ENCODE measurements around the gene ECI1.
"Not testable (repeated sequence)": the region's sequence is repeated elsewhere in the genome, so short reads cannot be mapped to it uniquely, and the experiment has no call there.

The ECI1 gene

DNA sequence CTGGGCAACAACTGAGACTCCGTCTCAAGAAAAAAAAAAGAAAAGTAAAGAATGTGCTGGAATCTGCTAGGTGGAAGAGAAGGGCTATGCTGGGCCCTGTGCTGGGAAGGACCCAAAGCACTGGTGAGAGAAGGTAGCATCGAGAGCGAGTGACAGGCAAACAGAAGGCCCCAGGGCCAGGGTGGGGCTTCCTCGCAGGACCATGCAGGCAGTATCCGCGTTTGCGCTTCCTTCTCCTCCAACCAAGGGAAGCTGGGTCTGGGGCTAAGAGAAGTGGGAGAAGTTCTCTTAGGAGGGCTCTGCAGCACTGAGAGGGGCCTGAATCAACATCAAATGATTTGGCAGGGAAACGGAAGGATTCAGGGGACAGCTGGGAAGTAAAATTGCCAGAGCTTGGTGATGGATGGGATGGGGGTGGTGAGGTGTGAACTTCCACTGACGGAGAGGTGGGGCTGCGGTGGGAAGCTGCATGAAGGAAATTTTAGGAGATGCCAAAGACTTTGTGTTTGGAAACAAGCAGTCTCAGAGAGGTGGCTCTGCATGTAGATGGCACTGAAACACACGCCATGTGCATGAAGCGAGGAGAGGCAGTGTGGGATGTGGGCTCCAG lies 5.2 kb upstream of the ECI1 start:
- DNase-seq (ENCODE audit: low read depth in 2 of 2, low spot score in 1 of 2), result no peak

DNA sequence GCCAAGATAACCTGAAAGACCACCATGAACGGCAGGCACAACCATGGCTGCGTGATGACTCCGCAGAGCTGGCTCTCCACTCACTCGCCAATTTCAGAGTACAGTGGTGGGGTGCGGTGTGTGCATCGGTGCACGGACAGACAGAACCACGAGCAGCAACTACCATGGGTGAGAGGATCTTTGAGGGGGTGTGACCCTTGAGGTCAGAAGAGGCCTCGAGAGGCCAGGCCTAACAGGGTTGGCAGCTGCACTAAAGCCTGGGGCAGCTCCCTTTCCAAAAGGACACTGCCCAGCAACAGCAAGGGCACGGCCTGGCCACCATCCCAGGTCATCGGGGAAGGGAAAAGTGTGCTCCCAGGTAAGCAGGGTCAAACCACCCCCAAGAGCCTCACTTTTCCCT lies 1.9 kb upstream of the ECI1 start:
- DNase-seq (ENCODE audit: low read depth in 2 of 2, low spot score in 1 of 2), result no peak

DNA sequence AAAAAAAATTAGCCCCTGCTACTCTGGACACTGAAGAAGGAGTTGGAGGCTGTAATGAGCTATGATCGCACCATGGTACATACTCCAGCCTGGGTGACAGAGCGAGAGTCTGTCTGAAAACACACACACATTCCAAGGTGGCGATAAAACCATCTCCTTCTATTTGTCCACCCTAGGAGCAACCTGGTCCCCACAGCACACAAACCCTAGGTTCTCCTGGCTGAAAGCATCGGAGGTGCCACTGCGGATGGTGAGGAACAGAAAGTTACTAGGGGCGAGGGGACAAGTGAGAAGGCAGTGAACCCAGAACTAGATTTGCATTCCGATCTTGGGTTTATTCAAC lies 1.4 kb upstream of the ECI1 start:
- no peak for DNase-seq (ENCODE audit: low read depth in 2 of 2, low spot score in 1 of 2)

DNA sequence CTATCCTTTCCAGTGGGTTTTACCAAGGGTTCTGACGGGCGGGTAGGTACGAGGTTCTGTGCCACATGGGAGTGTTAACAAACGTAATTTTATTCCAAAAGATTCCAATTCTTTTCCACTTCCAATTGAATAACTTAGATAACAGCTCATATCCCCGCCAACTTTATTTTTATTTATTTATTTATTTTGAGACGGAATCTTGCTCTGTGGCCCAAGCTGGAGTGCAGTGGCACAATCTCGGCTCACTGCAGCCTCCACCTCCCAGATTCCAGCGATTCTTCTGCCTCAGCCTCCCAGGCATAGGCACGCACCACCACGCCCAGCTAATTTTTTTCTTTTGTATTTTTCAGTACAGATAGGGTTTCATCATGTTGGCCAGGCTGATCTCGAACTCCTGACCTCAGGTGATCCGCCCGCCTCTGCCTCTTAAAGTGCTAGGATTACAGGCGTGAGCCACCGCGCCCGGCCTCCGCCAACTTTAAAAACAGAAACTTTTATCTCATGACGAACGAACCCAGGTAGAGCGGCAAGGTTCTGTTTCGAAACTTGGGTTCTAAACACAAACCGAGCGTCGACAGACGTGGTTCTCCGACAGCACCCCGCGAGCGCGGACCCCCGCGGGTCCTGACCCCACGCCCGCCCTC lies 613 bp downstream of the ECI1 start:
- DNase-seq (ENCODE audit: low read depth in 2 of 2, low spot score in 1 of 2), result no peak

DNA sequence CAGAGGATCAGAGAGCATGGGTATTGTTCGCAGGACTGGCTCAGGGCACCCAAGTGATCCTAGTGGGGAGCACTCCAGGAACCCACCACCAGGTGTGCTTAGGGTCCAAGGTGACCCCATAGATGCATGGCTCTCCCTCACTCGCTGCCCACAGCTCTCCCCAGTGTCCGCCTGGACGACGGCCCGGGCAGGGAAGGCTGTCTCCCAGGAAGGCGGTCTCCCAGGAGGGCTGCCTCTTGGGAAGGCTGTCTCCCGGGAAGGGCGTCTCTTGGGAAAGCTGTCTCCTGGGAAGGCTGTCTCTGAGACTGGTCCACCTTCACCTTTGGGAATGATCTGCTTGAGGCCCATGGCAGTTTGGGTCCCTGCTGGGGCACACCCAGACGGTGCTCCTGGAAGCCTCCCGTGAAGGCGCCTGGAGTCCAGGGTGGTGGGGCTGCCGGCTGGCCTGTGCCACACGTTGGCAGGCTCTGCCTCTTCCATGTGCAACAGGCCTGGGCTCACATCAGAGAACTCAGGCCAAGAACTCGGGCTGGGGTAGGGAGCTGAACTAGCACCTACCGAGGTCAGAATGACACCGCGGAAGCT lies 5.0 kb downstream of the ECI1 start:
- no peak for DNase-seq (ENCODE audit: low read depth in 2 of 2, low spot score in 1 of 2)

DNA sequence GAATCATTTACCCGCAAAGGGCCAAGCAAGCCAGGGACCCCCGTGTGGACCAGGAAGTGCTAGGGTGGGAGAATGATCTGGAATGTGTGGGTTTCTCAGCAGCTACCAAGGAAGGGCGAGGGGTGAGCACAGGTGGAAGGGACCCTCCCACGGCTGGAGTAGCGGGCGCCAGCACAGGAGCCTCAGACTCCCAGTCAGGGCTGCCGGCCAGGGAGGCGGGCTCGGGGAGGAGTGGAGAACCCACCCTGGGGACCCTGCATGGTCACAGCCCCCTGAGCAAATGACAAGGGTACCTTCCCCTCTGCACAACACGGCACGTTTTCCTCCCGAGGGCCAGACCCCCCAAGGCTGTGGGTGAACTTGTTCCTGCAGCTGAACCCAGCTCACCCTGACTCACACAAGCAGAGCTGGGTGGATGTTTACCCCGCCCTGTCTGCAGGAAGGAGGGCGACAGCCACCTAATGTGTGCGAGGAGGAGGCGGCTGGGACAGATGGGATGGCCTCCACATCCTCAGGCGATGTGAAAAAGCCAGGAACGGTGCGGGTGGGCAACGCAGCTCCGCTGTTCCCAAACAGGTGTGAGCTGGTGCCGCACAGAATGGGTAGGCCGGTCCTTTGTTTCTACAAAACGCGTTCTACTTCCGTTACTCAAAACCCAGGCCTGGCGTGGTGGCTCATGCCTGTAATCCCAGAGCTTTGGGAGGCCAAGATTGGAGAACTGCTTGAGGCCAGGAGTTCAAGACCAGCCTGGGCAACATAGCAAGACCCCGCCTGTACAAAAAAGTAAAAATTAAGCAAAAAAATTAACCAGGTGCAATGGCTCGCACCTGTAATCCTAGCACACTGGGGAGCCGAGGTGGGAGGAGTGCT lies 6.2 kb downstream of the ECI1 start:
- no peak for DNase-seq (ENCODE audit: low read depth in 2 of 2, low spot score in 1 of 2)

DNA sequence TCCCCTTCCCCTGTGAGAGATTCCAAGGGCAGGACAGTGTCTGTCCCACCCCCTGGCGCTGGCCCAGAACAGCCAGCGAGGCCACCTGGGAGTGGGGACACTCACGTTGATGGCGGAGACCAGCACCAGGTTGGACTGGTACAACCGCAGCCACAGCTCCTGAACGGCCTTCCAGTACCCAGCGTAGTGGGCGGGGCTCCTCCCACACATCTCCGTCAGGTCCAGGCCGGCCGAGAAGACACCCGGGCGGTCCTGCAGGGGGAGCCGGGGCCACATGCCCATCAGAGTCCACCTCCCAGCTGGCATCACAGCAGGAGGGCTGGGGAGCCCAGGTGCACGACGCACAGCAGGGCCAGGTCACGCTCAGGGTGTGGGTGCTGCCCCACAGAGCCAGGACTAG lies 7.1 kb downstream of the ECI1 start:
- DNase-seq (ENCODE audit: low read depth in 2 of 2, low spot score in 1 of 2), result no peak

DNA sequence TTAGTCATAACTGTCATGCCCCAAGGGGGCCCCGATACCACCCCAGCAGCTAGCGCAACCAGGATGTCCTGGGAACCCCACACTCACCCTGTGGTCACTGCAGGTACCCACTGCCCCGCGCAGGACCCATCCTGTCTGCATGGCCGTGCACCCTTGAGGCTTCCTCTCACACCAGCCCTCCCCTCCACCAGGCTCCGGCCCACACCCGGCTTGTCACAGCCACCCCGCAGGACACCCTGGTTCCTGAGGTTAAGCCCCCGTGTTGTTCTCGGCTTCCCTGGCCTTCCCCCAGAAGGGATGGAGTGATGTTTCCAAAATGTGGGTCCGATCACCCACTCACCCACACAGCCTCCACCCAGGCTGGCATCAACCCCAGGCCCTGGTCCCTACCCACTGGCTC lies 7.6 kb downstream of the ECI1 start:
- no peak for DNase-seq (ENCODE audit: low read depth in 2 of 2, low spot score in 1 of 2)

DNA sequence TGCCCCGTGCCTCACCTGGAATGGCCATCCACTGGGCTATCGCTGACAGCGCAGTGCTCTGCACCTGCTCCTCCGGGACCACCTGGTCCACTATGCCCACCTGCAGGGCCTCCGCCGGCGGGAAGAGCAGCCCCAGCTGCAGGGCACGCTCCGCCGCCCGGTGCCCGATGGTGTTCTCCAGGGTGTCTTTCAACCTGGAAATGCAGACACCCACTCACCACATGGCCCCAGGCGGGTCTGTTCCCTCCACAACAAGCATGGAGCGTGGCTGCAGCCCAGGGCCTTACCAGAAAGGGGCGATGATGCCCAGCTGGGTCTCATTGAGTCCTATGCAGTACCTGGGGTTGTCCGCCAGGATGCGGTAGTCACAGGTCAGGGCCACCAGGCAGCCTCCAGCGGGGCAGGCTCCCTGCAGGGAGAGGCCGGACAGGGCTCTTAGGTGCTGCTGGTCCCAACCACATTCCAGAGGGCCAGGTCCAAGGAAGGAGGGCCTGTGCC lies 8.3 kb downstream of the ECI1 start:
- DNase-seq (ENCODE audit: low read depth in 2 of 2, low spot score in 1 of 2), result no peak

DNA sequence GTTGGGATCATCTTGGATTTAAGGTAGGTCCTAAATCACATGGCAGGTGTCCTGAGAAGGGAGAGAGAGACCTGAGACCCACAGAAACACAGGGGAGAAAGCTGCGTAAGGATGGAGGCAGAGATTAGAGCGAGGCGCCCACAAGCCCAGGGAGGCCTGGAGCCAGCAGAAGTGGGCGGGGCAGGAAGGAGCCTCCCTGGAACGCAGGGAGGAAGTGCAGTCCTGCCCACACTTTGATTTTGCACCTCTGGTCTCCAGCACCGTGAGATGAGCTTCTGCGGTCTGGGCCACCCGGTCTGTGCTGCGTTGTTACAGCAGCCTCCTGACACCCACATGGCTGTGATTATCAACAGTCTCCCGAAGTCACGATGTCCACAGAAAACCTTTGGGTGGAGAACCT lies 8.8 kb downstream of the ECI1 start:
- DNase-seq (ENCODE audit: low read depth in 2 of 2, low spot score in 1 of 2), result no peak

DNA sequence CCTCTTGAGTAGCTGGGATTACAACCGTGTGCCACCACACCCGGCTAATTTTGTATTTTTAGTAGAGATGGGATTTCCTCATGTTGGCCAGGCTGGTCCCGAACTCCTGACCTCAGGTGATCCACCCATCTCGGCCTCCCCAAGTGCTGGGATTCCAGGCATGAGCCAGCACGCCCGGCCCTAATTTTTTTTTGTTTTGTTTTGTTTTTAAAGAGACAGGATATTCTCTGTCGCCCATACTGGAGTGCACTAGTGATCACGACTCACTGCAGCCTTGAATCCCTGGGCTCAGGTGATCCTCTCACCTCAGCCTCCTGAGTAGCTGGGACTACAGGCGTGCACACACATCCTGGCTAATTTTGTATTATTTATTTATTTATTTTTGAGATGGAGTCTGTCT lies 11.1 kb downstream of the ECI1 start:
- not testable (repeated sequence) for DNase-seq (ENCODE audit: low read depth in 2 of 2, low spot score in 1 of 2)

DNA sequence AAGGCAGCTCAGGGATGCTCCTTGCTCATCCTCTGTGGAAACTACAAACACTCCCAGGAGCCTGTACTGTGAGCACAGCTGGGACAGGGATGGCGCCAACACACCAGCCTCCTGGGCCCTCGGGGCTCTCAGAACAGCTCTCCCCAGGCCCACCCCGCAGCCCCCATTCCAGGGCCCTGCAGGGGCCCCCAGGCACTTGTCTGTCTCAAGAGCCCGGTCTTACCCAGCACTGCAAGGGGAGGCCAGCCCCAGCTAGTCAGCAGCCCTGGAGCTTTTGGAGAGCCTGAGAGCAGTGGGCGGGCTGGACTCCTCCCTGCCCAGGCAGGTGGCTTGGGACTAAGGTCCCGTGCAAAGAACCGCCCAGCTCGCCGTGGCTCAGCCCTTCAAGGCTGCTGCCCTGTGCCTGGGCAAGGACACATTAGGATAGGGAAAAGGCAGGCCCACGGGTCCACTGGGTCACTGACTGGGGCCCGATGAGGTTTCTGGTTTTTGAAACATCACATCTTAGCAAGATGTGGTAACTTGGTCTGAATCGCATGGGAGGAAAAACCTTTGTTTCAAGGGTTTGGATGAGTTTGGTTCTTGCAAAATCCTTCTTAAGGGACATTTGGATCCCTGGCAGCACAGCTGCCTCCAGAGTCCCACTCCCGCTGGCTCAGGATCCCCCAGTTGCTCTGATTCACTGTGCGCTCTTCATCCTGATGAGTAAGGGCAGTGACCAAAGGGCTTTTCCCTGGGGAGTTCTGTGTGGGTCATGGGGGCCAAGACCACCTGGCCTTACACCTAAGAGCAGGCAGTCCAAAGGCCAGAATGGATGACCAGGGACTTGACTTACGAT lies 12.3 kb downstream of the ECI1 start:
- no peak for DNase-seq (ENCODE audit: low read depth in 2 of 2, low spot score in 1 of 2)

DNA sequence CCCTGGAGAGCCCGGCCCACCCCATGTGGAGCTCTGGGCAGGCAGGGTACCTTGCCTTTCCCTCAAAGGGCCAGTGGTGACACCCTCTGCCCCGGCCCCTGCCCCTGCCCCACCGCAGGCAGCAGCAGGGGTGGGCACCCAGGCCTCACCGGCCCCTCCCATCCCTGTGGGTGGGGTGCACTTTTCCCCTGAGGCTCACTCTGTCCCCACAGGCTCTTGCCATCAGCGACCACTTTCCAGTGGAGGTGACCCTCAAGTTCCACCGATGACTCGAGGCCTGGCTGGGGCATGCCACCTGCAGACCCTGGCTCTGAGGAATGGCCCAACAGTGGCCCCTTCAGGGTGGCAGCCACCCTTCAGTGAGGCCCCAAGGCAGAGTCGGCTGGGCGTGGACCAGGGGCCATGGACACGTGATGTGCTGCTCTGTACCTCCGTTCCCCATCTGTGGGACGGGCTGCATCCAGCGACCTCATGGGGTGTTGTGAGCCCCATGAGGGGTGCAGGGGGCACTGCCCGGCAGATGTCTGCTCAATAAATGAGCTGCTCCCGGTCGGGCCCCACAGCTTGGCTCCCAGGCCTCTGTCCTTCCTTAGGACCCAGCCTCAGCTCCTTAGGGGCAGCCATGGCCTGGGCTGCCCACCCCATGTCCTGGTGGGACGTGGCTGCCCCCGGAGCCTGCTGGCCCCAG lies 13.1 kb downstream of the ECI1 start:
- no peak for DNase-seq (ENCODE audit: low read depth in 2 of 2, low spot score in 1 of 2)

DNA sequence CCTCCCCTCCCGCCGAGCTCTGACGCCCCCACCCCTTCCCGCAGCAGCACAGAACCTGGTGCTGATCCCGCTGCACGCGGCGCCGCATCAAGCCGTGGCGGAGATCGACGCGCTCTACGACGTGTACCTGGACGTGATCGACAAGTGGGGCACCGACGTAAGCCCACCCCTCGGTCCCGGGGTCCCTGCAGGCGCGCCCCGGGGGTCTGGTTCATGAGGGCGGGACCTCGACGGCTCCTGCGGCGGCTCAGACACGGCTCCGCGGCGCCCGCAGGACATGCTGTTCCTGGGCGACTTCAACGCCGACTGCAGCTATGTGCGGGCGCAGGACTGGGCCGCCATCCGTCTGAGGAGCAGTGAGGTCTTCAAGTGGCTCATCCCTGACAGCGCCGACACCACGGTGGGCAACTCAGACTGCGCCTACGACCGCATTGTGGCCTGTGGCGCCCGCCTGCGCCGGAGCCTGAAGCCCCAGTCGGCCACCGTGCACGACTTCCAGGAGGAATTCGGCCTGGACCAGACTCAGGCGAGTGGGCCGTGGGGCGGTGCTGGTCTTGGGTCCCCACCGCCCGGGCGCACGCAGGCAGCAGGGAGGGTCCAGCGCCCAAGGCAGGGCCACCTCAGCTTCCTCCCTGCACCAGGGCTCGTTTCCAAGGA lies 13.8 kb downstream of the ECI1 start:
- DNase-seq (ENCODE audit: low read depth in 2 of 2, low spot score in 1 of 2), result no peak

DNA sequence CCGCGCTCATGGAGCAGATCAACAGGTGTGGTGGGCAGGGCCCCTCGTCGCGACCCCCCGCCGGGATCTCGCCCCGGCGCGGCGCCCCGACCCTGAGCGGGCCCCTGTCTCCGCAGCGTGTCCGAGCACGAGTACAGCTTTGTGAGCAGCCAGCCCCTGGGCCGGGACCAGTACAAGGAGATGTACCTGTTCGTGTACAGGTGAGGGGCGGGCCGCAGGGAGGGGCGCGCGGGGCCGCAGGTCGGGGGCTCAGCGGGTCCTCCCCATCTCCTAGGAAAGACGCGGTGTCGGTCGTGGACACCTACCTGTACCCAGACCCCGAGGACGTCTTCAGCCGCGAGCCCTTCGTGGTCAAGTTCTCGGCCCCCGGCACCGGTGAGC lies 14.3 kb downstream of the ECI1 start:
- no peak for DNase-seq (ENCODE audit: low read depth in 2 of 2, low spot score in 1 of 2)

DNA sequence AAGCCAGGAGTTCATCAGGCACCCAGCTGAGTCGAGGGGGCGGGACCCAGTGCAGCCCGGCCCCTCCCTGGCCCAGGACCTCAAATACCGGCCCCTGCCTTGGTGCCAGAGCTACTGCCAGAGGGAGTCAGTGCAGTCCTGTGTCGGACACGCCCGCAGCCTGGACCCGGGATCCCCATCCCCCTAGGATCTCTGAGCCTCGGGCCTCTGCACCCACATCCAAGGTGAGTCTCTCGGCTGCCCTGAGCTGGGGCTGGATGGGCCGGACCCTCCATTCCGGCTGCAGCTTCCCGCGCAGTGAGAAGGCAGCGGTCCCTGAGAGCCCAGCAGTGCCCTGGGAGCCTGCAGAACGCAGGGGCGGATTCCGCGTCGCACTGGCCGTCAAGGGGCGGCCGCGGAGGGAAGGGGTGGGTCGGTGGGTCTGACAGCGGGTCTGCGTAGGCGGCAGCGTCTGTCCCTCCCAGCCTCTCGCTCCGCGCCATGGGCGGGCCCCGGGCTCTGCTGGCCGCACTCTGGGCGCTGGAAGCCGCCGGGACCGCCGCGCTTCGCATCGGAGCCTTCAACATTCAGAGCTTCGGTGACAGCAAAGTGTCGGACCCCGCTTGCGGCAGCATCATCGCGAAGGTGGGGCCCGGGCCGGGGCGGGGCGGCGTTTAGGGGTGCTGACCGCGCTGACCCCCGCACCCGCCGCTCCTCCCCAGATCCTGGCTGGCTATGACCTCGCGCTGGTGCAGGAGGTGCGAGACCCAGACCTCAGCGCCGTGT lies 14.9 kb downstream of the ECI1 start, which contains the start of gene DNASE1L2:
Gene DNASE1L2, plus strand, starts transcription at position 108 of the 765 bp plus-strand sequence. Its CDS starts 373 bp downstream, at position 481.
- no peak for DNase-seq (ENCODE audit: low read depth in 2 of 2, low spot score in 1 of 2)

DNA sequence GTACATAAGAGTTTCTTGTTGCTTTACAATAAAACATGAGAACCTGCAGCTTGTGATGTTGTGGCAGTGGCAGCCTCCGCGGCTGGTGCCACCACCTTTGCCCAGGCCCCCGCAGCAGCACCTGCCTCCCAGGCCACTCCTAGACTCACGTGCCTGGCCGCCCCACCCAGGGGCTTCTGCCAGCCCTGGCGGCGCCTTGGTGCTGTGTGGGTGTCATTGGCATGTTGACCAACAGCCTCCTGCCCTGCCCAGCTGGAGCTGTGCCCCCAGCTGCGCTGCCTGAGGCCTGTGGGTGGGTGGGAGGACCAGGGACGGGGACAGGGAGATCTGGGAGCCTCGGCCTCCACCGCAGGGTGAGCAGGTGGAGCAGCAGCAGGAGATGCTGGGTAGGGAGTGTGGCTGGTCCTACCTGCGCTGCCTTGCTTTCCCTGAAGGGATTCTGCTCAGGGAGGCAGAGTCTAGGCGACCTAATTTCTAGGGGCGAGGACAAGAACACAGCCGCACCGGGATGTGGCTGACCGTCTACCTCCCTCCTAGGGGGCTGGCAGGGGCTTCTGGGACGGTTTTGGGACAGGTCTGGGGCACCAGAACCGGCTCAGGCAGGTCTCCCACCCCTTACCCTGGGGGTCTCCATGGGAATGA lies 15.6 kb downstream of the ECI1 start:
- DNase-seq (ENCODE audit: low read depth in 2 of 2, low spot score in 1 of 2), result no peak

DNA sequence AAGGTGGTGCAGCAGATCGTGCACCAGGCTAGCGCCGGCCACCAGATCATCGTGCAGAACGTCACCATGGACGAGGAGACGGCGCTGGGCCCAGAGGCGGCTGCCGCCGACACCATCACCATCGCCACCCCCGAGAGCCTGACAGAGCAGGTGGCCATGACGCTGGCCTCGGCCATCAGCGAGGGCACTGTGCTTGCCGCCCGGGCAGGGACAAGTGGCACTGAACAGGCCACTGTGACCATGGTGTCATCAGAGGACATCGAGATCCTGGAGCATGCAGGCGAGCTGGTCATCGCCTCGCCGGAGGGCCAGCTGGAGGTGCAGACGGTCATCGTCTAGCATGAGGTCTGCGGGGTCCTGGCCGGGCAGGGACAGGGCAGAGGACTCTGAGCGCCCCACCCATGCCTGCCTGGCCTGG lies 16.1 kb downstream of the ECI1 start:
- no peak for DNase-seq (ENCODE audit: low read depth in 2 of 2, low spot score in 1 of 2)

DNA sequence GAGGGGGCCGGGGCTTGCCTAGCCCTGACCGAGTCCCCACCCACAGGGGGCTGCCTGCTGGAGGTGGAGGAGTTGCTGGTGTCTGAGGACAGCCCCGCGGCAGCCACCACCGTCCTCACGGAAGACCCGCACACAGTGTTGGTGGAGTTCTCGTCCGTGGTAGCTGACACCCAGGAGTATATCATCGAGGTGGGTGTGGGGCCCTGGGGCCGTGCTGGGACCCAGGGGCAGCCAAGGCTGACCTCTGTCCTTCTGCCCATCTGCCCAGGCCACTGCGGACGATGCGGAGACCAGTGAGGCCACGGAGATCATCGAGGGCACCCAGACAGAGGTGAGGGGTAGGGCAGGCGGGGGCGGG lies 16.6 kb downstream of the ECI1 start:
- DNase-seq (ENCODE audit: low read depth in 2 of 2, low spot score in 1 of 2), result no peak
